ENCODE results near the gene ZNF793.

The ZNF793 gene

GRCh38 chr19:37572203-37572602 is 65.5 kb downstream of the ZNF793 start:
- DNase-seq = peak; percentile 37

- no peak for DNase-seq
Observed at GRCh38 chr19:37583340-37583739, 76.6 kb downstream of the ZNF793 start.

Data from EL (cell line).